MCF 10A (cell line): ENCODE data around the gene SIGLEC5. TPM values are rescaled to one million over a fixed set of nuclear protein-coding genes. Genes with fewer than 3 reads are reported as not detected.

Source experiments
- BruUV-seq: library from RNA; stranded (reverse); fragments of 400-500 nt; replicated peaks from 2 replicates; lab custom pipeline; 2021; lab: Mats Ljungman, UMichigan
- CTCF ChIA-PET: fragments of 300-600 bp; sonication (Branson Sonifier 250); formaldehyde crosslinking; extraction: SDS; loops from one replicate; lab custom pipeline; 2021; ENCODE audit warnings: antibody characterized with exemption, inconsistent platforms; lab: Yijun Ruan, JAX
- POLR2A ChIA-PET: fragments of 300-600, 350-650 bp; sonication (Branson Sonifier 250); formaldehyde crosslinking; extraction: SDS; loops from one replicate; lab custom pipeline; 2020; ENCODE audit warnings: antibody characterized with exemption, inconsistent platforms; lab: Yijun Ruan, JAX
- DNase-seq: peaks from one replicate; pipeline ENCODE4 v3.0.0-alpha.2; 2018; ENCODE audit not compliant: unreplicated experiment
- H3K27ac Mint-ChIP-seq: one replicate; pipeline ENCODE4 v1.8.0; 2022; ENCODE audit warnings: mild to moderate bottlenecking, low read depth, mixed read lengths; ENCODE audit not compliant: unreplicated experiment
- H3K27me3 Mint-ChIP-seq: one replicate; pipeline ENCODE4 v1.8.0; 2022; ENCODE audit warnings: mixed read lengths; ENCODE audit not compliant: insufficient read depth, unreplicated experiment
- H3K36me3 Mint-ChIP-seq: one replicate; pipeline ENCODE4 v1.8.0; 2022; ENCODE audit warnings: mild to moderate bottlenecking, moderate library complexity, mixed read lengths; ENCODE audit not compliant: insufficient read depth, unreplicated experiment
- H3K4me1 Mint-ChIP-seq: one replicate; pipeline ENCODE4 v1.8.0; 2022; ENCODE audit warnings: mixed read lengths; ENCODE audit not compliant: insufficient read depth, unreplicated experiment
- H3K4me3 Mint-ChIP-seq: one replicate; pipeline ENCODE4 v1.8.0; 2022; ENCODE audit warnings: mild to moderate bottlenecking, moderate library complexity, mixed read lengths; ENCODE audit not compliant: unreplicated experiment
- H3K9me3 Mint-ChIP-seq: one replicate; pipeline ENCODE4 v1.8.0; 2022; ENCODE audit warnings: mixed read lengths; ENCODE audit not compliant: unreplicated experiment
- intact Hi-C: fragments of 100-400 bp; cut with micrococcal nuclease; formaldehyde crosslinking; loops from 2 replicates; pipeline ENCODE4 v1.14.1; 2022
- total RNA-seq: library from RNA; stranded (reverse); gene quantifications from 2 replicates; pipeline ENCODE4 v1.2.3, GENCODE V29; 2022
- TF ChIP-seq, protein P1 (sequence below): fragments of 200-600 bp; IDR thresholded peaks from one replicate; pipeline ENCODE4 v1.8.0; 2022; ENCODE audit warnings: antibody characterized with exemption, mild to moderate bottlenecking; ENCODE audit not compliant: unreplicated experiment

The SIGLEC5 gene
- total RNA-seq, 1 experiment from 2014 or later = not detected

DNA sequence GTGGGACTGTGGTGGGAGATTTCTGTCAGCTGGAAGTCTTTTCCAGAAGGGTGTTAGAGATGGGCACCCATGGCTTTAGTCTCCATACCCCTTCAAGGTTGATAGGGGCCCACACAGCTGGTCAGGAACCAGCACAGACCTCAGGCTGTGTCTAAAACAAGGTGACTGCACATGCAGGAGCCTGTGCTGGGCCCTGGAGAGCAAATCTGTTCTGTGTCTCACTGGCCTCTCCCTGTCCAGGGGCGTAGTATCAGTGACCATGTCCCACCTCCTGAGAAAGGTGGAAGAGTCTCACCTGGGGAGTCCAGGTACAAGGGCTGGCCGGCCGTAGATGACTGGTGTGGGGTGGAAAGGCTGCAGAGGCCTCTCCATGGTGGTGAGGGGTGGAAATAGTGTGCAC, 39.8 kb downstream of the SIGLEC5 start:
- H3K9me3 Mint-ChIP-seq = peaks cover 21% of the 10 kb centered on the region
- intact Hi-C loops = loop anchor here (5.0 kb wide), 1 partner anchor 197 kb away; no protein-coding TSS in a partner anchor
- POLR2A ChIA-PET = no interaction called here

GRCh38 chr19:51589511-51589910, 40.7 kb downstream of the SIGLEC5 start:
- Mint-ChIP-seq H3K27me3 (no peaks in the 10 kb centered on the region), H3K4me3 (no peak overlapping the region), H3K36me3 (peaks cover 30% of the 10 kb centered on the region), H3K27ac (no peak overlapping the region), H3K4me1 (peaks cover 11% of the 10 kb centered on the region), H3K9me3 (peaks cover 29% of the 10 kb centered on the region)
- CTCF ChIA-PET = interaction anchor here (0.7 kb wide), 1 partner anchor 74 kb away, joined by 3 read pairs; no protein-coding TSS in a partner anchor
- POLR2A ChIA-PET = no interaction called here
- intact Hi-C loops = no loop called here
- no TSS peak for BruUV-seq
- TF ChIP-seq, protein P1, sequence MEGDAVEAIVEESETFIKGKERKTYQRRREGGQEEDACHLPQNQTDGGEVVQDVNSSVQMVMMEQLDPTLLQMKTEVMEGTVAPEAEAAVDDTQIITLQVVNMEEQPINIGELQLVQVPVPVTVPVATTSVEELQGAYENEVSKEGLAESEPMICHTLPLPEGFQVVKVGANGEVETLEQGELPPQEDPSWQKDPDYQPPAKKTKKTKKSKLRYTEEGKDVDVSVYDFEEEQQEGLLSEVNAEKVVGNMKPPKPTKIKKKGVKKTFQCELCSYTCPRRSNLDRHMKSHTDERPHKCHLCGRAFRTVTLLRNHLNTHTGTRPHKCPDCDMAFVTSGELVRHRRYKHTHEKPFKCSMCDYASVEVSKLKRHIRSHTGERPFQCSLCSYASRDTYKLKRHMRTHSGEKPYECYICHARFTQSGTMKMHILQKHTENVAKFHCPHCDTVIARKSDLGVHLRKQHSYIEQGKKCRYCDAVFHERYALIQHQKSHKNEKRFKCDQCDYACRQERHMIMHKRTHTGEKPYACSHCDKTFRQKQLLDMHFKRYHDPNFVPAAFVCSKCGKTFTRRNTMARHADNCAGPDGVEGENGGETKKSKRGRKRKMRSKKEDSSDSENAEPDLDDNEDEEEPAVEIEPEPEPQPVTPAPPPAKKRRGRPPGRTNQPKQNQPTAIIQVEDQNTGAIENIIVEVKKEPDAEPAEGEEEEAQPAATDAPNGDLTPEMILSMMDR = no peak
- DNase-seq = no peak

More for the DNA sequence above, 39.8 kb downstream of the SIGLEC5 start:
- Mint-ChIP-seq H3K4me1 (peaks cover 20% of the 10 kb centered on the region), H3K27ac (no peak overlapping the region), H3K27me3 (no peaks in the 10 kb centered on the region), H3K36me3 (peaks cover 25% of the 10 kb centered on the region), H3K4me3 (no peak overlapping the region)
- no TSS peak for BruUV-seq
- CTCF ChIA-PET = no interaction called here
- TF ChIP-seq, protein P1 = no peak
- DNase-seq = no peak

- TF ChIP-seq, protein P1 = no peak
- CTCF ChIA-PET = no interaction called here
- H3K4me1 Mint-ChIP-seq = peaks cover 4% of the 10 kb centered on the region
These were observed 42.7 kb downstream of the SIGLEC5 start for GRCh38 chr19:51587264-51588191.

GRCh38 chr19:51586799-51587198, 43.4 kb downstream of the SIGLEC5 start:
- Mint-ChIP-seq H3K36me3 (peaks cover 50% of the 10 kb centered on the region), H3K4me3 (no peak overlapping the region), H3K4me1 (no peaks in the 10 kb centered on the region), H3K27ac (no peak overlapping the region), H3K27me3 (no peaks in the 10 kb centered on the region), H3K9me3 (peaks cover 37% of the 10 kb centered on the region)
- CTCF ChIA-PET = no interaction called here
- DNase-seq = no peak
- BruUV-seq = no TSS peak
- TF ChIP-seq, protein P1 = no peak
- intact Hi-C loops = no loop called here
- POLR2A ChIA-PET = interaction anchor here (0.6 kb wide), 2 partner anchors 15 to 626 kb away, joined by 3 to 4 read pairs; no protein-coding TSS in a partner anchor

More at GRCh38 chr19:51587264-51588191, 42.7 kb downstream of the SIGLEC5 start:
- BruUV-seq = no TSS peak
- H3K27me3 Mint-ChIP-seq = no peaks in the 10 kb centered on the region
- no peak for DNase-seq
- peaks cover 50% of the 10 kb centered on the region for H3K36me3 Mint-ChIP-seq
- H3K9me3 Mint-ChIP-seq = peaks cover 37% of the 10 kb centered on the region
- no peak overlapping the region for H3K4me3 Mint-ChIP-seq
- intact Hi-C loops = no loop called here
- H3K27ac Mint-ChIP-seq = no peak overlapping the region
- POLR2A ChIA-PET = no interaction called here
